Measurements from ENCODE around the gene MB21D2. TPM values are rescaled to one million over a fixed set of nuclear protein-coding genes. Genes with fewer than 3 reads are reported as not detected.

The MB21D2 gene
- total RNA-seq, 2 donors from 2014 or later: 0.45 to 1.7 TPM

GRCh38 chr3:192840143-192840836 is 77.4 kb downstream of the MB21D2 start:
- H3K4me3 Mint-ChIP-seq: no peak overlapping the region
- no peak overlapping the region for H3K27ac Mint-ChIP-seq
- peaks cover 9 to 10% of the 10 kb centered on the region in 2 donors for H3K27me3 Mint-ChIP-seq
- no peaks in the 10 kb centered on the region for H3K4me1 Mint-ChIP-seq (ENCODE audit: low read depth in 2 of 2)
- H3K9me3 Mint-ChIP-seq: peaks cover 5% of the 10 kb centered on the region
- DNase-seq (ENCODE audit: low spot score): no peak
- no peak for ATAC-seq
- no peaks in the 10 kb centered on the region for H3K36me3 Mint-ChIP-seq

DNA sequence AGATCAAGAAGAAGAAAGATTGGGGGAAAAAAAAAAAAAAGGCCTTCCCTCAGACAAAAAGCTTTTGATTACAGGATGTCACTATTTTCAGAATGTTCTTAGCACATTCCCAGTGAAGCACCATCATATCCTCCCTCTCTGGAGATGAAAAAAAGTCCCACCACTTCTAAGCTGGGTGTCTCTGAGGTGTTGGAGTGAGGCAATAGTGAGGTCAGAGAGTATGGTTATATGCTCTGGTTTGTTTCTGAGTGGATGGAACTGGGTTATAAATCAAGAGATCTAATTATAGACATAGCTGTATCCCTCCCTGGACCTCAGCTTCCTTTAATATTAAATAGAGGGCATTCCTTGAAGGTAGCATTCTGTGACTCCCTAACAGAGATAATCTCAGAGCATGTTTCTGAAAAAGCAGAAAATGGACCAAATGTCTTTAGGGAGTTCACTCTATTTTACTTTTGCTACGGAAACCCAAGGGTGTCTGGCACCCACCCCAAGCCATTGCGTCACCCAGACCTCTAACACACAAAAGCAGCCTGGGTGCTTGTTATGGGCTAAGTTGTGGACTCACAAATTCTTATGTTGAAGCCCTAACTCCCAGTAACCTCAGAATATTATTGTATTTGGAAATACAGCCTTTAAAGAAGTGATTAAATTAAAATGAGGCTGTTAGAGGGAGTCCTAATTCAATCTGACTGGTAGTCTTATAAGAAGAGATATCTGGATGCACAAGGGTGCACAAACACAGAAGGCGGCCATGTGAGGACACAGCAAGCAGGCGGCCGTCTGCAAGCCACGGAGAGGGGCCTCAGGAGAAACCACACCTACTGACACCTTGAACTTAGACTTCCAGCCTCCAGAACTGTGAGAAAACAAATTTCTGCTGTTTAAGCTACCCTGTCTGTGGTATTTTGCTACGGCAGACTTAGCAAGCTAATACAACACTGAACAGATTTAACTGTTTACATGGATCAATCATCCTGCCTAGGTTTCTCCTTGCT is 81.5 kb downstream of the MB21D2 start:
- H3K36me3 Mint-ChIP-seq: no peaks in the 10 kb centered on the region
- peaks cover 0 to 2% of the 10 kb centered on the region in 2 donors for H3K27me3 Mint-ChIP-seq
- ATAC-seq: peak in 1 of 2 donors; percentile 82
- no peak overlapping the region for H3K4me3 Mint-ChIP-seq
- H3K9me3 Mint-ChIP-seq: no peaks in the 10 kb centered on the region
- DNase-seq (ENCODE audit: low spot score): no peak
- H3K4me1 Mint-ChIP-seq (ENCODE audit: low read depth in 2 of 2): no peaks in the 10 kb centered on the region
- H3K27ac Mint-ChIP-seq: peak overlapping the region in 1 of 2 donors; percentile 30

DNA sequence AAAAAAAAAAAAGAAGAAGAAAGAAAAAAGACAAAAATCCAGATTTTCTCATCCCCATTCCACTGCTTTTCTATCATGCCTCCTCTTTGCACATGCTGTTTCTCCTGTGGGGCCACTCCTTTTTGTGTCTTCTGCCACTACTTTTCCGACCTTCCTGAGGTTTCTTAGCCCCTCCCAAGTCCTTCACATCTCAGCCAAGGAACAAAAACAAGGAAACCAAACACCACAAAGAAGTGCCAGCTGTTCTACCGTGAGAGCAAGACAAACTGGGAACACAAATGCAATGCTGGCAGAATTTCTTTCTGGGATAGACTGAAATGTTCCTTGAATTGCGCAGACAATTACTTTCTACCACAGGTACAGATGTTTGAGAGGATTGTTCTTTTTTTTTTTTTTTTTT is 83.2 kb downstream of the MB21D2 start:
- Mint-ChIP-seq H3K4me1 (ENCODE audit: low read depth in 2 of 2) (no peaks in the 10 kb centered on the region), H3K9me3 (no peaks in the 10 kb centered on the region), H3K36me3 (no peaks in the 10 kb centered on the region), H3K27me3 (peaks cover 0 to 3% of the 10 kb centered on the region in 2 donors), H3K4me3 (no peak overlapping the region), H3K27ac (no peak overlapping the region)
- ATAC-seq (no peak), DNase-seq (ENCODE audit: low spot score) (no peak)

DNA sequence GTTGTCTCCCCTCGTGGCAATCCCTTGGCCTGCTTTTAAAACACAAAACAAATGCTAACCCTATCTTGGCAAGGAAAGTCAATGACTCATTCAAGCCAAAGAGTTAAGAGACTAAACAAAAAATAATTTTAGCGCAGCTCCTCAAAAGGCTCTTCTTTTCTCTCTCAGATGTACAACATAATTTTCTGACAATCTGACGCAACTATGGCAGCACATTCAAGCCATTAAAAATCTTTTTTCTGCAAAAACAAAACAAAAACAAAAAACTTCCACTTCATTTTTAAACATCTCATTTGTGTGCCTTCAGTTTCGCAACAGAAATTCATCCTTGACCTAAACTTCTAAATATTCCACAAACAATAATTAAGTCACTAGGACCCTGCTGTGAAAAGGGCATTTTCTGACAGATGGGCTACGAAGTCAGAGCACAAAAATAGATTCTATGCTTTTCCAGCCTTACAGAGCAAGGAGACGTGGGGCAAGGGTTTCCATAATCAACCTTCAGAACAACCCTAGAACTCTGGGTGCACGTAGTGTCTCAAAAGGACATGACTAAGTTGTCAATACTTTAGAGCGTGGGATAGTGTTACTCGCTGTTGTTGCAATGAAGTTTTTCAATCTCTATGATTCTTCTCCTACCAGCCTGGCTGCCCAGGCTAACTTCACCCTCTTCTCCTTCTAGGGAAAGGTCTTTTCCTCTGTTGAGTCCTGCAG is 84.3 kb downstream of the MB21D2 start:
- Mint-ChIP-seq H3K36me3 (no peaks in the 10 kb centered on the region), H3K4me1 (ENCODE audit: low read depth in 2 of 2) (no peaks in the 10 kb centered on the region), H3K9me3 (no peaks in the 10 kb centered on the region), H3K4me3 (no peak overlapping the region), H3K27me3 (peaks cover 0 to 3% of the 10 kb centered on the region in 2 donors), H3K27ac (no peak overlapping the region)
- no peak for ATAC-seq
- DNase-seq (ENCODE audit: low spot score): no peak

GRCh38 chr3:192831801-192832347 is 85.8 kb downstream of the MB21D2 start:
- H3K4me3 Mint-ChIP-seq: no peak overlapping the region
- no peak overlapping the region for H3K27ac Mint-ChIP-seq
- DNase-seq (ENCODE audit: low spot score) (no peak), ATAC-seq (no peak)
- peaks cover 0 to 3% of the 10 kb centered on the region in 2 donors for H3K27me3 Mint-ChIP-seq
- peaks cover 3% of the 10 kb centered on the region for H3K9me3 Mint-ChIP-seq
- H3K36me3 Mint-ChIP-seq: no peaks in the 10 kb centered on the region
- no peaks in the 10 kb centered on the region for H3K4me1 Mint-ChIP-seq (ENCODE audit: low read depth in 2 of 2)

- H3K4me1 Mint-ChIP-seq (ENCODE audit: low read depth in 2 of 2): no peaks in the 10 kb centered on the region
- H3K4me3 Mint-ChIP-seq: no peak overlapping the region
- peaks cover 3% of the 10 kb centered on the region for H3K9me3 Mint-ChIP-seq
Measured at GRCh38 chr3:192831111-192831644, 86.5 kb downstream of the MB21D2 start.

DNA sequence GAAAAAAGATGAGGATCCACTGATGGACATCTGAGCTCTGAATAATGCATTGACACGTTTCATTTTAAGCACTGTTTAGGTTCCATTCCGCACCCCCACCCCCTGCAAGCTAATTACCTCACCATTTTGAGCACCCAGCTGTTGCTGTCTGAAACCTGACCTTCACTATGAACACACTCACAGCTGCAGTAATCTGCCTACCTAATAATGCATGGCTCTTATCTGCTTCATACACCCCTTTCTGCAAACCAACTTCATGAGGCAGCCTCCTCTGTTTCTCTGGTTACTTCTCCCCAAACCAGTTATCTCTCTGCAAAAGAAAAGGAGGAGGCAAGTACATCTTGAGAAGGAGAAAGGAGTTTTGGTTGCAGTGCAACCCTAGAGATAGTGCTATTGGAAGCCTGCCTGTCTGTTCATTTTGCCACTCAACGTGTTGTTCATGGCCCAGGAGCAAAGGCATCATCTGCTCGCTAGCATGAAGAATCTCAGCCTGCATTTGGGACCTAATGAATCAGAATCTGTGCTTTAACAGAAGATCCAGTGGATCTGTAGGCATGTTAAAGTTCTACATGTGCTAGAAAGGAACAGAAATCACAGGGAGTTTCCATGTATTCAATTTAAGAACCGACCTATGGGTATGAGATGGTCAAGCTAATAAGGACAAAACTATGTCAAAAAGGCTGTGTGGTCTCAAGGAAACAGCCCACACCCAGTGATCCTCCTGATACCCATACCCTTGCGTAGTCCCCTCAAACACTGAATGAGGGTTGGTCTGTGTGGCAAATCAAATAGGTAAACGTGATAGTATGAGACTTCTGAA is 87.2 kb downstream of the MB21D2 start:
- H3K4me1 Mint-ChIP-seq (ENCODE audit: low read depth in 2 of 2): no peaks in the 10 kb centered on the region
- ATAC-seq (no peak), DNase-seq (ENCODE audit: low spot score) (no peak)
- H3K27me3 Mint-ChIP-seq: peaks cover 0 to 3% of the 10 kb centered on the region in 2 donors
- H3K4me3 Mint-ChIP-seq: no peak overlapping the region
- peaks cover 3% of the 10 kb centered on the region for H3K9me3 Mint-ChIP-seq
- no peak overlapping the region for H3K27ac Mint-ChIP-seq
- H3K36me3 Mint-ChIP-seq: no peaks in the 10 kb centered on the region

More at GRCh38 chr3:192831111-192831644, 86.5 kb downstream of the MB21D2 start:
- H3K27me3 Mint-ChIP-seq: peaks cover 0 to 3% of the 10 kb centered on the region in 2 donors
- DNase-seq (ENCODE audit: low spot score) (no peak), ATAC-seq (no peak)
- H3K27ac Mint-ChIP-seq: no peak overlapping the region
- no peaks in the 10 kb centered on the region for H3K36me3 Mint-ChIP-seq

- no peaks in the 10 kb centered on the region for H3K4me1 Mint-ChIP-seq (ENCODE audit: low read depth in 2 of 2)
- peaks cover 3% of the 10 kb centered on the region for H3K9me3 Mint-ChIP-seq
- no peak overlapping the region for H3K4me3 Mint-ChIP-seq
- H3K27me3 Mint-ChIP-seq: peaks cover 0 to 3% of the 10 kb centered on the region in 2 donors
- ATAC-seq (no peak), DNase-seq (ENCODE audit: low spot score) (no peak)
- H3K36me3 Mint-ChIP-seq: no peaks in the 10 kb centered on the region
- H3K27ac Mint-ChIP-seq: no peak overlapping the region
Measured at GRCh38 chr3:192827863-192828594, 89.6 kb downstream of the MB21D2 start.

GRCh38 chr3:192827208-192827607 is 90.4 kb downstream of the MB21D2 start:
- H3K4me3 Mint-ChIP-seq: no peak overlapping the region
- no peak overlapping the region for H3K27ac Mint-ChIP-seq
- no peaks in the 10 kb centered on the region for H3K4me1 Mint-ChIP-seq (ENCODE audit: low read depth in 2 of 2)
- ATAC-seq (no peak), DNase-seq (ENCODE audit: low spot score) (no peak)
- H3K9me3 Mint-ChIP-seq: peaks cover 3% of the 10 kb centered on the region
- no peaks in the 10 kb centered on the region for H3K36me3 Mint-ChIP-seq
- H3K27me3 Mint-ChIP-seq: peaks cover 0 to 3% of the 10 kb centered on the region in 2 donors

- H3K4me3 Mint-ChIP-seq: no peak overlapping the region
- H3K9me3 Mint-ChIP-seq: peaks cover 3% of the 10 kb centered on the region
- H3K27ac Mint-ChIP-seq: no peak overlapping the region
- ATAC-seq (no peak), DNase-seq (ENCODE audit: low spot score) (no peak)
- H3K4me1 Mint-ChIP-seq (ENCODE audit: low read depth in 2 of 2): no peaks in the 10 kb centered on the region
- H3K36me3 Mint-ChIP-seq: no peaks in the 10 kb centered on the region
- H3K27me3 Mint-ChIP-seq: peaks cover 0 to 4% of the 10 kb centered on the region in 2 donors
Measured at GRCh38 chr3:192826214-192827006, 91.2 kb downstream of the MB21D2 start.

GRCh38 chr3:192825657-192826200 is 91.9 kb downstream of the MB21D2 start:
- no peak overlapping the region for H3K4me3 Mint-ChIP-seq
- peaks cover 3% of the 10 kb centered on the region for H3K9me3 Mint-ChIP-seq
- no peaks in the 10 kb centered on the region for H3K36me3 Mint-ChIP-seq
- peaks cover 0 to 2% of the 10 kb centered on the region in 2 donors for H3K27me3 Mint-ChIP-seq
- ATAC-seq (no peak), DNase-seq (ENCODE audit: low spot score) (no peak)
- no peak overlapping the region for H3K27ac Mint-ChIP-seq
- H3K4me1 Mint-ChIP-seq (ENCODE audit: low read depth in 2 of 2): no peaks in the 10 kb centered on the region

Data from natural killer cell treated with Interleukin-12 subunit alpha and Interleukin-12 subunit beta and Interleukin-15 and Interleukin-18, amount 100 ng/mL, for 72 hours (primary cell).